ENCODE measurements around the gene CD40LG.

- TF ChIP-seq POLR2A (IDR thresholded peaks at IDR 0.05; ENCODE audit: low read depth, low read length) (no peak), POLR2AphosphoS5 (IDR thresholded peaks at IDR 0.05; ENCODE audit: low read depth, low read length) (no peak)
Observed at GRCh38 chrX:136671006-136671610, 23.1 kb downstream of the CD40LG start.

Measured in GM12892 (cell line).